ENCODE results near the gene CCSER1. TPM values are rescaled to one million over a fixed set of nuclear protein-coding genes. Genes with fewer than 3 reads are reported as not detected.

CCSER1 gene
- polyA plus RNA-seq, 3 donors = 0.09 to 0.75 (median 0.13) TPM

DNA sequence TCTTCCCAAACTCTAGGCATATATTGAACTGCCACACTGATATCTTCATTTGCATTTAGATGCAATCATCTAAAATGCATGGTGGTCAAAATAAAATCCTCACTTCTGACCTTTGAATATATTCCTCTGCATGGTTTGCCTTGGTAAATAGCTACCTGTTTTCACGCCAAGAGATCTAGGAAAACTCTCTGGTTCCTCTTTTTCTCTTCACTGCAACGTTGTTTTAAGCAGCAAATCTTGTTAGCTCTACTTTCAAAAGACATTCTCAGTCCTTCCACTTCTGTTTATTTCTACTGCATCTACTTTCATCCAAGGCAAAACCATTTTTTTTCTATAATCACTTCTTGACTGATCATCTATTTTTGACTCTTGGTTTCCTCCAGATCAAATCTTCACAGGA is 1174.9 kb downstream of the CCSER1 start:
- Mint-ChIP-seq H3K9me3 (peaks cover 0 to 5% (median 2%) of the 10 kb centered on the region in 7 donors), H3K27me3 (ENCODE audit: low read depth in 3 of 3) (peaks cover 0 to 2% (median 0%) of the 10 kb centered on the region in 3 donors), H3K4me3 (no peak overlapping the region), H3K36me3 (no peaks in the 10 kb centered on the region), H3K27ac (no peak overlapping the region), H3K4me1 (no peaks in the 10 kb centered on the region)
- no peaks in the 10 kb centered on the region for H3K79me2 ChIP-seq (ENCODE audit: insufficient read depth, low read length)
- no peak overlapping the region for H3K9ac ChIP-seq (ENCODE audit: insufficient read depth, low read length, poor library complexity, severe bottlenecking)
- no peaks in the 10 kb centered on the region for H3K27me3 ChIP-seq (ENCODE audit: control insufficient read depth in 2 of 2, insufficient read depth in 2 of 2, low read length in 2 of 2)
- no peak overlapping the region for H2AFZ ChIP-seq (ENCODE audit: insufficient read depth, low read depth, low read length, poor library complexity, severe bottlenecking)
- no peaks in the 10 kb centered on the region for H4K20me1 ChIP-seq (ENCODE audit: insufficient read depth, low read length)
- no peak for TF ChIP-seq CTCF (IDR thresholded peaks at IDR 0.05)
- H3K36me3 ChIP-seq (replicated peaks in 1 of 2; ENCODE audit: control insufficient read depth in 1 of 2, insufficient read depth in 2 of 2, low read length in 2 of 2) = no peaks in the 10 kb centered on the region
- H3K4me3 ChIP-seq (replicated peaks in 1 of 3; ENCODE audit: low read depth in 2 of 3, low read length in 3 of 3) = no peak overlapping the region
- intact Hi-C loops (cut with micrococcal nuclease) = no loop called here
- no peak for DNase-seq
- no peaks in the 10 kb centered on the region for H3K4me1 ChIP-seq (ENCODE audit: control insufficient read depth in 1 of 2, insufficient read depth in 2 of 2, low read length in 2 of 2)
- no peak overlapping the region for H3K4me2 ChIP-seq (replicated peaks; ENCODE audit: extremely low read depth, low read length, poor library complexity, severe bottlenecking)
- no peaks in the 10 kb centered on the region for H3K9me3 ChIP-seq (replicated peaks in 1 of 2; ENCODE audit: control insufficient read depth in 1 of 2, insufficient read depth in 1 of 2, low read length in 2 of 2)
- WGBS (ENCODE audit: insufficient coverage) = 42% methylated on average over 2 of the region's 2 CpGs
- no peak overlapping the region for H3K27ac ChIP-seq (ENCODE audit: low read depth in 1 of 2, low read length in 2 of 2)

- TF ChIP-seq CTCF (IDR thresholded peaks at IDR 0.05) = no peak
- no peaks in the 10 kb centered on the region for H3K79me2 ChIP-seq (ENCODE audit: insufficient read depth, low read length)
- H4K20me1 ChIP-seq (ENCODE audit: insufficient read depth, low read length) = no peaks in the 10 kb centered on the region
- H3K4me3 ChIP-seq (replicated peaks in 1 of 3; ENCODE audit: low read depth in 2 of 3, low read length in 3 of 3) = no peak overlapping the region
- Mint-ChIP-seq H3K9me3 (peaks cover 0 to 5% (median 2%) of the 10 kb centered on the region in 7 donors), H3K27me3 (ENCODE audit: low read depth in 3 of 3) (no peaks in the 10 kb centered on the region), H3K36me3 (no peaks in the 10 kb centered on the region), H3K4me3 (no peak overlapping the region), H3K4me1 (no peaks in the 10 kb centered on the region), H3K27ac (no peak overlapping the region)
- H3K4me2 ChIP-seq (replicated peaks; ENCODE audit: extremely low read depth, low read length, poor library complexity, severe bottlenecking) = no peak overlapping the region
- no peaks in the 10 kb centered on the region for H3K4me1 ChIP-seq (ENCODE audit: control insufficient read depth in 1 of 2, insufficient read depth in 2 of 2, low read length in 2 of 2)
- no peaks in the 10 kb centered on the region for H3K9me3 ChIP-seq (replicated peaks in 1 of 2; ENCODE audit: control insufficient read depth in 1 of 2, insufficient read depth in 1 of 2, low read length in 2 of 2)
- H3K27me3 ChIP-seq (ENCODE audit: control insufficient read depth in 2 of 2, insufficient read depth in 2 of 2, low read length in 2 of 2) = no peaks in the 10 kb centered on the region
- H3K27ac ChIP-seq (ENCODE audit: low read depth in 1 of 2, low read length in 2 of 2) = no peak overlapping the region
- no peaks in the 10 kb centered on the region for H3K36me3 ChIP-seq (replicated peaks in 1 of 2; ENCODE audit: control insufficient read depth in 1 of 2, insufficient read depth in 2 of 2, low read length in 2 of 2)
- H2AFZ ChIP-seq (ENCODE audit: insufficient read depth, low read depth, low read length, poor library complexity, severe bottlenecking) = no peak overlapping the region
- WGBS (ENCODE audit: insufficient coverage) = no CpG with 5 or more reads among the region's 3 CpGs
- DNase-seq = no peak
- H3K9ac ChIP-seq (ENCODE audit: insufficient read depth, low read length, poor library complexity, severe bottlenecking) = no peak overlapping the region
- intact Hi-C loops (cut with micrococcal nuclease) = no loop called here
Observed at GRCh38 chr4:91304292-91304691, 1177.1 kb downstream of the CCSER1 start.

Data from CD14-positive monocyte (primary cell).